ENCODE measurements around the gene PLPP1.
"Not testable (repeated sequence)": the region's sequence is repeated elsewhere in the genome, so short reads cannot be mapped to it uniquely, and the experiment has no call there.

PLPP1 gene

GRCh38 chr5:55544341-55544740 lies 9.6 kb upstream of the PLPP1 start:
- no peak for DNase-seq (ENCODE audit: low spot score)

GRCh38 chr5:55541056-55541635 lies 6.4 kb upstream of the PLPP1 start:
- no peak for DNase-seq (ENCODE audit: low spot score)

- no peak for DNase-seq (ENCODE audit: low spot score)
Measured at GRCh38 chr5:55540525-55540924, 5.8 kb upstream of the PLPP1 start.

GRCh38 chr5:55540024-55540423 lies 5.3 kb upstream of the PLPP1 start:
- no peak for DNase-seq (ENCODE audit: low spot score)

DNA sequence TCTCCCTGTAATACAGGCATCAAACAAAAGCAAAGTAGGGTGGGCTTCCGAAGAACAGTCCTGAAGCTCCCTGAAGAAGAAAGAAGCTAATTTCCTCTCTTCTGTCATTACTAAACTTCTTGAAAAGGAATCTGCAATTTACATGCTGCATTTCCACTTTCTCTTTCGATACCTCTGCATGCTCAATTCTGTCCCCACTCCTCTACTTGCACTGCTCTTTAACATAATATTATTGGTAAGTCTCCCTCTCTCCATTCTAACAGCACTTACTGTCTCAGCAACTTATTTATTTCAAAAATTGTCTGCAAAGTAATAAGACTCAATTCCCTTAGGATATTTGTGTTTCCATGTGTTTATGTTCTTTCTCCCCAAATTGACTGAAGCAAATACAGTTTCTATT lies 3.9 kb upstream of the PLPP1 start:
- no peak for DNase-seq (ENCODE audit: low spot score)

DNA sequence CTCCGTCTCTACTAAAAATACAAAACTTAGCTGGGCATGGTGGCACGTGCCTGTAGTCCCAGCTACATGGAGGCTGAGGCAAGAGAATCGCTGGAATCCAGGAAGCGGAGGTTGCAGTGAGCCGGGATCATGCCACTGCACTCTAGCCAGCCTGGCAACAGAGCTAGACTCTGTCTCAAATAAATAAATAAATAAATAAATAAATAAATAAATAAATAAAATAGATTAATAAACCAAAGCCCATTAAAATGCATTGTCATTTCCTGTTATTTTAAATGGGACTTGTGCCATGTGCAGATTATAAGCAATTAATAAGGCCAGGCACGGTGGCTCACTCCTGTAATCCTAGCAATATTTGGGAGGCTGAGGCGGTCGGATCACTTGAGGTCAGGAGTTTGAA lies 2.6 kb upstream of the PLPP1 start:
- DNase-seq (ENCODE audit: low spot score) = not testable (repeated sequence)

DNA sequence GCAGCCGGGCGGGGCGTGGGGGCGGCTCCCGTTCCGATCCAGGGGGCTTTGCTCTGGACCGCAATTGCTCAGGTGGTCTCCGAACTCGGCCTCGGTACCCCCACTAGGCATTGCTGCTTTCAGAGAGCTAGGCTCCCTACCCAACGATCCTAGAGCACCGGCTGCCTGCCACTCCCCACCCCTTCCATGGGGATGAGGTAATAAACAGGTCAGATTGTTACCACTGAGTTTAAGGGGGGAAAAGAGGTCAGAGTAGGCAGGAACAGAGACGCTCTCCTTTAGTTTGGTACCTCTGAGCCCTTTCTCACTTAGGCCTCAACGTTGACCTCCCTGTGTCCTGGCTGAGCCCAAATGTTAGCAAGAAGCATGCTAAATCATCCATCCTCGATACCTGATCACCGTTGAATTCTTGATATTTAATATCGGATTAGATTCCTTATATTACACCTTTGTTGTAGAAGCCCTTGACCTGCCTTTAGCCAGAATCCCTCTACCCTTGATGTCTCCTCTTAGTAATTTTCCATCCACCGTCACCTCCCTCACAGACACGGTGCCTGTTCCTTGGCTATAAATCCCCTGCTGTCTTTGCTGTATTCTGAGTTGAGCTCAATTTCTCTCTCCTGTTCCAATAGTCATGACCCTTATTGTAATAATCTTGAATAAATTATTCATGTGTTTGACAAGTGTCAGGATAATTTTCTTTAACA lies 588 bp upstream of the PLPP1 start:
- peak; percentile 43 for DNase-seq (ENCODE audit: low spot score)

DNA sequence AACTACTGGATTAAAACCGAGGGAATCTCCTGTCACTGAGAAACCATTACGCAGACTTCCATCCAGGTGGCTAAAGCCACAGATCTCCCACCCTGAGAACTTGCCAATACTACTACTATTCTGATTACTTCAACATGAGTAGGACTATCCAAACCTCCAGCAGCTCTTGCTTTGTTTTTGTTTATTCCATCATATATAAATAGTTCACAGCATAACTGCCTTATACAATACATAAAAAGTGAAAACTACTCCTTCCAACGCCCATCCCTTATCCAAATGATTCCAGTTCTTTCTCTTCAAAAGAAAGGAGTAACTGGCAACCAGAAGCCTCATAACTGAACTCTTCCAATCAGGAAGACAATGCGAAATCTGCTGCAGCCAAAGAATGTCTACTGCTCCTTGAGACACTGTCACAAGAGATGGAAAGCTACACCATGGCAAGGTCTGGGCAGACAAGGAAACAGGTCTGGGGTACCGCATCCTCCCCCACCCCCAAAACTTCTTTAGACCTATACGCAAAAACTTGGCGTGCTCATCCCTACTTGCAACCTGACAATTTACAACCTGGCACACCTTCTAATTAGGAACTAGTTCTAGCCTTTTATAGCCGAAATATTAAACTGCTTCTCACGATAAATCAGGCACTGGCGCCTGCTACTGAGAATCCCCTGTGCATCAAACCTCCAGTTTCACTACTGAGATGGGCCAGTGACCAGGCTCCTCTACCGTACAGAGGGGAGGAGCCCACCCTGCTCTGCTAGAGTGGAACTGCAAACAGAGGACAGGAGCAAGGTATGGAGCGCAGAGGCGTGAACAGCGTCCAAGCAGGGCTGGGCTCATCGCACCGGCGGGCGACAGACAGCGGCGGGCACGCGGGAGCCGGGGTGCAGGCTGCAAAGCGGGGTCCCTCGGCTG lies 986 bp downstream of the PLPP1 start:
- DNase-seq (ENCODE audit: low spot score) = peak; percentile 56

DNA sequence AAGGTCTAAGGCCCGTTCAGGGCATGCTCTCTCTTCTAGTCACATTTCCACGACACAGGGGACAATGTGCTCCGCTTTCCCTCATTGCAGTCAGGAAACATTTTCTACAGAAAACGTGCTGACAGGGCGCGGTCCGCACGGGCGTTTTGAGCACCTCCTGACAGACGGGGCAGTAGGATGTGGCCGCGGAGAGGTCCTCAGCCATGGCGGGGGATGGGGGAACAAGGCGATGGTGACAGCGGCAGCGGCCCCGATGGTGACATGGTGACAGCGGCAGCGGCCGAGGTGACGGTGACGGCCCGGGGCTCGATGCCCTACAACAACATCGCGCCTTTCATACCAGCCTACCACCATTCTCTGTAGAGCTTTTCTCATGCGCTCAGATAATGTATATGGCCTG lies 4.1 kb downstream of the PLPP1 start:
- DNase-seq (ENCODE audit: low spot score) = no peak

DNA sequence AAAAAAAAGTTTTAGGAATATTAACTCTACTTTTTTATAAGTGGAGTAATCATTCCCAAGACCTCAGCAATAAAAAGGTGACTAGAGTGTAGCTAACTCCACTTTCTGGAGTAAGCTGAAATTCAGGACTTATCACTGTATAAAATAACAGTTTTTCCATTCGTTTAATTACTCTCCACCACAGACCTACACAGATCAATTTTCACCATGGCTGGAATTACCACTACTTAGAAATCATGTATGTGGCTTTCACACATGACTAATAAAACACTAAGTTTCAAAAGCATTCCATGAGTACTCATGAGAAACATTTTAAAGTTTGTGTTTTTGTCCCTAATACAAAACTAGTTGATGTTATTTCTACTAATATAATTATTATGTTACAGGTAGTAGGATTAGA lies 9.9 kb downstream of the PLPP1 start:
- no peak for DNase-seq (ENCODE audit: low spot score)

- no peak for DNase-seq (ENCODE audit: low spot score)
Measured at GRCh38 chr5:55523293-55523692, 11.5 kb downstream of the PLPP1 start.

DNA sequence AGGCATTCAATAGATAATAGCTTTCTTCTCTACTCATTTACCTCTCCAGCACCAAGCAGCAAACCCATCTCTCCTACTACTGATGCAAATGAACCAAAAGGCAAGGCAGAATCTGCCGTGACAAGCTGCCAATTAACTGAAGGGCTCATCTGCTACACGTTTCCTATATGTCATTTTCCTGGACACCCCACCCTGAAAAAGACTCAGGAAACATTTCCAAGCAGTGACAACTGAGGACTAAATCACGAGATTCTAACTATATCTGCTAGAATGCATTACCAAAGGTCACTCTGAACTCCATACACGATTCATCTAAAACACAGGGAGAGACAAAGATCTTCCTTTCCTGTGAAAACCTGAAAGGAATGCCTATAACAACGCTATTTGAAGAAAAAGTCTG lies 12.9 kb downstream of the PLPP1 start:
- DNase-seq (ENCODE audit: low spot score) = no peak

DNA sequence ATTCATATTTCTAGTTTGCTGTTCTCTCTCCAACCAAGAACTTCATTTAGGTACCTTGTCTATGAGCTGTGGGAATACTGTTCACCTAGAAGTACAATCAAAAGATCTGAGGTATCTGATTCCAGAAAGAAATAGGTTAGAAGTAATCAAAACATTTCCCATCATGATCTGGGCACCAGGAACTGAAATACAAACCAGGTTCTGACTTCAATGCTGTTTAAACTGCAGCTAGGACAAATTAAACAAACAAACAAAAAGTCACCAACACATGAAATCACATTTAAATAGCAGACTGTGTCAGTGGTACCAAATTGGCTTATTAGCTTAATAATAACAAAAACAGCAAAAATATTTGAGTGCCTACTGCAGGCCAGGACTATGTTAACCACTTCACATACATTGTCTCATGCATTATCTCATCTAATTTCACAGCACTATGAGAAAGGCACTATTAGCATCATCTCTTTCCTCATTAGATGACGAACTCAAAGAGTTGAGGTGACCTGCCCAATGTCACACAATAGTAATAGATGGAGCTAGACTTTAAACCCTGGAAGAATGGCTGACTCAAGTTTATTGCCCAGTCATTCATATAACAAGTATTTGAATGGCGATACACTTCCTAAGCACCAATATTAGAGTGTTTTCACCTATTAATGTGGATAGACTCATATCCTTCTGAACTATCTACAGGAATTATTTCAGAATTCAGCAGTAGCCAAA lies 14.5 kb downstream of the PLPP1 start:
- no peak for DNase-seq (ENCODE audit: low spot score)

DNA sequence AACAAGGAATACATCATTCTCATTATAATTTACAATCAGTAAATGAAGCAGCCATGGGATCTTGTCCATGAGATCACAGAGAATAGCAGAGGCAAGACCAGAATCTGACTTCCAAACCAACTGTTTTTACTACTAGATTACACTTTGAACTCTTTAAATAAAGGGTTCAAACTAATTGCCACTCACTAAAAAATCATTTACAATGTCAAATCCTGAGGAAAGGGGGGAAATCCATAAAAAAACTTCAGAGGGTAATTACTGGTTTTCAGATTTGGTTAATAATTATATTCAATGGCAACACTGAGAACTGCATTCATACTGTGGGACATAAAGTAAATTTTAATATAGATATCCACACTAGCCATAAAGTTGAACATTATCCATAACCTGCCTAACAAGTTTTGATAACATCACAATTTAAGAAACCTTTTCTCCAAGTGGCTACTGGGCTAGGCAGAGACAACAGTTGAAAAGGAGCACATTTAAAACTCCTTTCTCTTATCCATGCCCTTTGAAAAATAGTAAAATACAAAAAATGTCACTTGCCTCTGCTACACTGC lies 15.9 kb downstream of the PLPP1 start:
- no peak for DNase-seq (ENCODE audit: low spot score)

GRCh38 chr5:55517804-55518203 lies 17.0 kb downstream of the PLPP1 start:
- DNase-seq (ENCODE audit: low spot score) = no peak

- no peak for DNase-seq (ENCODE audit: low spot score)
Measured at GRCh38 chr5:55511010-55511409, 23.8 kb downstream of the PLPP1 start.

DNA sequence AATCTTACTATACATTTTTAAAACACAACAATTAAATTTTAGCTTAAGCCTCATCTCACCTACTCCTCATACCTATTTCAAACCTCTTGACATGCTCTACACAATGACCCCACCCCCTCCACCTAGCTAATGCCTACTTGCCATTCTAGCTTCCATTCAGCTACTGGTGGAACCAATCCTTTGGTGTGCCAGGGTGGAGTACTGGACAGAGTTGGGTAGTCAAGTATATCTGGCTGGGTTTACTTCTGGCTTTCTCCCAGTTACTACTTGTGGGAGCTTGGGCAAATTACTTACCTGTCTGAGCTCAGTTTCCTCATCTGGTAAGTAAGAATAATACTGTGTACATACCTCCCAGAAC lies 24.3 kb downstream of the PLPP1 start:
- DNase-seq (ENCODE audit: low spot score) = no peak

DNA sequence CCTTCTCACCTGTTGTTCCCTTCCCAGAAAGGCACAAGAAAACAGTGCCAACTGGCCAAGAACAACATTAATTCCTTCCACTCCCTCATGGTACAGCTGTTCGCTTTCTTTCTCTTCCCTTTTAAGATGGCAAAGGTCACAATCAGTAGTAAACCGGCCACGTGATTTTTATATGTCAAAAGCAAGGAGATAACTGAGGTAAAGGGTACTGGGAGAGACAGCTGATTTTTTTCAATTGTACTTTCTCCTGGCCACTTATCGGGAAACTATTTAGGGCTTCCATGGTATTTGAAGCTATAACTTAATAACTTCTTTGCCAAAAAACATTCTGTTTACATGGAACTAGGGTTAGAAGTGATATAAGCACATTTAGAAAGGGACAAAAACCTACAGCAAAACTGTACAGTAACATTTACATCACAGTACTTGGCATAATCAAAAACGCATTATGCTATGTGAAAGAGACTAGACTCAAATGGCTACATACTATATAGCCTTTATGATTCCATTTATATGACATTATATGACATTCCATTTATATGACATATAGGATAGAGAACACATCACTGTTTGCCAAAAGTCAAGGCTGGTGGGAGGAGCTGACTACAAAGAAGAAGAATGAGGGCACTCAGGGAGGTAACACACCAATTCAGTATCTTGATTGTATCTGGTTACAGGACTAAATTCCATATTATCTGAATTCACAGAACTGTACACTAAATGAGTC lies 24.8 kb downstream of the PLPP1 start:
- DNase-seq (ENCODE audit: low spot score) = peak; percentile 5

DNA sequence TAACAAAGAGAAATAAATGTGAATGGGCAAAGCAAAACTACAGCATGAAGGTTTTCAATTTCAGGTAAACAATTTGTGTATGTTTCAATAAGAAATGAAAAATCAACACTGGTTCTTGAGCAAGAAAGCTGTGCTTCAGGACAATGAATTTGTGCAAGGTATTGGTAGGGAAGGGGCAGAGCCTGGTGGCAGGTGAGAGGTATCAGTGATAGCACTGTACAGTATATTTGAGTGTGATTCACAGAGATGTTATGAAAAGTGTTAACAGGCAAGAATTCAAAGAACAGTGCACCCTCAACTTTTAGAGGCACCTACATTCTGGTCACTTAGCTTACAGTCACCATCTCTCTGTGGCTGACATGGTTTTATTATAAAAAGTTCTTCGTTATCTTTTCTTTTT lies 25.7 kb downstream of the PLPP1 start:
- no peak for DNase-seq (ENCODE audit: low spot score)

- DNase-seq (ENCODE audit: low spot score) = no peak
Measured at GRCh38 chr5:55507574-55507973, 27.2 kb downstream of the PLPP1 start.

DNA sequence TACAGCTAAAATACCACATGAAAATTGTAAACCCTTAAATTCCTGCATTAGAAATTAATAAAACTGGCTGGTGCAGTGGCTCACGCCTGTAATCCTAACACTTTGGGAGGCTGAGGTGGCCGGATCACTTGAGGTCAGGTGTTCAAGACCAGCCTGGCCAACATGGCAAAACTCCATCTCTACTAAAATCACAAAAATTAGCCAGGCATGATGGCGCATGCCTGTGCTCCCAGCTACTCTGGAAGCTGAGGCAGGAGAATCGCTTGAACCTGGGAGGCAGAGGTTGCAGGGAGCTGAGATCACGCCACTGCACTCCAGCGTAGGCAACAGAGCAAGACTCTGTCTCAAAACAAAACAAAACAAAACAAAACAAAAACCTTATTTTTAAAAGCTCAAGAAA lies 29.1 kb downstream of the PLPP1 start:
- not testable (repeated sequence) for DNase-seq (ENCODE audit: low spot score)
